ENCODE data around the gene DNAL1.

- peak; percentile 30; the same call in 1 of the 2 replicates for TF ChIP-seq POLR2A (IDR thresholded peaks at IDR 0.05; ENCODE audit: low read depth, low read length)
- TF ChIP-seq POLR2AphosphoS5 (IDR thresholded peaks at IDR 0.05; ENCODE audit: low read depth, low read length) = no peak
- no peak for TF ChIP-seq SPI1 (IDR thresholded peaks at IDR 0.05; ENCODE audit: low read depth, low read length)
- no peak for TF ChIP-seq TAF1 (IDR thresholded peaks at IDR 0.05; ENCODE audit: low read depth, low read length)
- no peak for TF ChIP-seq PAX5 (IDR thresholded peaks at IDR 0.05; ENCODE audit: insufficient read depth, low read length, severe bottlenecking)
- TF ChIP-seq POU2F2 (IDR thresholded peaks at IDR 0.05; ENCODE audit: low read depth, low read length) = no peak
Measured at GRCh38 chr14:73721101-73721821, 76.5 kb downstream of the DNAL1 start.

All from GM12891 (cell line).